Hepatocyte (in vitro differentiated cells): ENCODE measurements around the gene PYY.
"Not testable (repeated sequence)": the region's sequence is repeated elsewhere in the genome, so short reads cannot be mapped to it uniquely, and the experiment has no call there.

Experiments used
- EZH2 ChIP-seq: fragments of 200-600 bp; sonication (generic); IDR thresholded peaks from 2 replicates; pipeline ENCODE4 v1.6.1; 2016; ENCODE audit warnings: antibody characterized with exemption, mild to moderate bottlenecking, borderline replicate concordance
- TF ChIP-seq, protein P1 (sequence below): fragments of 200-600 bp; sonication (generic); IDR thresholded peaks from 2 replicates; pipeline ENCODE4 v1.5.1; 2016; ENCODE audit warnings: antibody characterized with exemption, mild to moderate bottlenecking; ENCODE audit not compliant: poor library complexity

DNA sequence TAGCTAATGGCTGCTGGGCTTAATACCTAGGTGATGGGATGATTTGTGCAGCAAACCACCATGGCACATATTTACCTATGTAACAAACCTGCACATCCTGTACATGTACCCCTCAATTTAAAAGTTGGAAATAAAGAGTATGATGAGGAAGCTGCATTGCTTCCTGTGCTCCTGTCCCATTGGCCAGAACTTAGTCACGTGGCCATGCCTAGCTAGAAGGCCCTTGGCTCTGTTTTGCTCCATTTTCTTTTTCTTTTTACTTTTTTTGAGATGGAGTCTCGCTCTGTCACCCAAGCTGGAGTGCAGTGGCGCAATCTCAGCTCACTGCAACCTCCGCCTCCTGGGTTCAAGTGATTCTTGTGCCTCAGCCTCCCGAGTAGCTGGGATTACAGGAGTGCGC lies 7.6 kb upstream of the PYY start:
- TF ChIP-seq, protein P1, sequence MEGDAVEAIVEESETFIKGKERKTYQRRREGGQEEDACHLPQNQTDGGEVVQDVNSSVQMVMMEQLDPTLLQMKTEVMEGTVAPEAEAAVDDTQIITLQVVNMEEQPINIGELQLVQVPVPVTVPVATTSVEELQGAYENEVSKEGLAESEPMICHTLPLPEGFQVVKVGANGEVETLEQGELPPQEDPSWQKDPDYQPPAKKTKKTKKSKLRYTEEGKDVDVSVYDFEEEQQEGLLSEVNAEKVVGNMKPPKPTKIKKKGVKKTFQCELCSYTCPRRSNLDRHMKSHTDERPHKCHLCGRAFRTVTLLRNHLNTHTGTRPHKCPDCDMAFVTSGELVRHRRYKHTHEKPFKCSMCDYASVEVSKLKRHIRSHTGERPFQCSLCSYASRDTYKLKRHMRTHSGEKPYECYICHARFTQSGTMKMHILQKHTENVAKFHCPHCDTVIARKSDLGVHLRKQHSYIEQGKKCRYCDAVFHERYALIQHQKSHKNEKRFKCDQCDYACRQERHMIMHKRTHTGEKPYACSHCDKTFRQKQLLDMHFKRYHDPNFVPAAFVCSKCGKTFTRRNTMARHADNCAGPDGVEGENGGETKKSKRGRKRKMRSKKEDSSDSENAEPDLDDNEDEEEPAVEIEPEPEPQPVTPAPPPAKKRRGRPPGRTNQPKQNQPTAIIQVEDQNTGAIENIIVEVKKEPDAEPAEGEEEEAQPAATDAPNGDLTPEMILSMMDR: not testable (repeated sequence)
- TF ChIP-seq EZH2: not testable (repeated sequence)
